HCT116 (cell line): ENCODE data around the gene LRRC73.

ENCODE experiments used
- CTCF ChIP-seq, 3 experiments: fragments of 200-600 bp in 1 of 3; sonication (generic) in 1 of 3; IDR thresholded peaks in 2 of 3; conservative IDR thresholded peaks in 1 of 3; 2 replicates each; pipeline ENCODE4 v1.5.1; 2012 to 2017; ENCODE audit warnings: low read depth in 2 of 3, low read length in 2 of 3, antibody characterized with exemption in 1 of 3, borderline replicate concordance in 1 of 3, control low read depth in 1 of 3, mild to moderate bottlenecking in 1 of 3, mixed read lengths in 1 of 3, mixed run types in 1 of 3, moderate library complexity in 1 of 3; ENCODE audit not compliant: insufficient read depth in 1 of 3
- JUND ChIP-seq: IDR thresholded peaks from 2 replicates; pipeline ENCODE4 v1.6.1; 2012
- POLR2A ChIP-seq: IDR thresholded peaks from 2 replicates; pipeline ENCODE4 v1.7.0; 2011; ENCODE audit warnings: borderline replicate concordance; ENCODE audit not compliant: insufficient read depth, insufficient read length; ENCODE audit errors: extremely low read depth
- POLR2AphosphoS5 ChIP-seq: IDR thresholded peaks from 2 replicates; pipeline ENCODE4 v1.6.1; 2011; ENCODE audit warnings: mild to moderate bottlenecking, low read depth, low read length, moderate library complexity
- RAD21 ChIP-seq: IDR thresholded peaks from 2 replicates; pipeline ENCODE4 v1.6.1; 2012; ENCODE audit warnings: low read depth, mild to moderate bottlenecking
- SRF ChIP-seq: IDR thresholded peaks from 2 replicates; pipeline ENCODE4 v1.6.1; 2012; ENCODE audit warnings: low read depth

GRCh38 chr6:43521836-43522235, 11.7 kb upstream of the LRRC73 start:
- no peak for TF ChIP-seq POLR2A
- no peak for TF ChIP-seq POLR2AphosphoS5
- TF ChIP-seq JUND = no peak
- TF ChIP-seq CTCF (IDR thresholded peaks at IDR 0.05 in 2 of 3, conservative IDR thresholded peaks at IDR 0.05 in 1 of 3; ENCODE audit: borderline replicate concordance in 1 of 3, insufficient read depth in 1 of 3, low read depth in 2 of 3, low read length in 2 of 3) = no peak
- no peak for TF ChIP-seq RAD21
- no peak for TF ChIP-seq SRF
